Measurements from ENCODE around the gene DAB2.
A peak's percentile ranks its signal among the peaks of the same experiment; 100 is the strongest.

- TF ChIP-seq CTCF (IDR thresholded peaks at IDR 0.05) (no peak), POLR2A (IDR thresholded peaks at IDR 0.05) (peak in 1 of 2 donors; percentile 19), POLR2AphosphoS5 (IDR thresholded peaks at IDR 0.05) (peak; percentile 54)
Observed at GRCh38 chr5:39420482-39421145, 4.2 kb downstream of the DAB2 start.

Data from gastroesophageal sphincter (tissue), 3 donors.